ENCODE results near the gene KNOP1. TPM values are rescaled to one million over a fixed set of nuclear protein-coding genes. Genes with fewer than 3 reads are reported as not detected.
"Not testable (repeated sequence)": the region's sequence is repeated elsewhere in the genome, so short reads cannot be mapped to it uniquely, and the experiment has no call there.

The KNOP1 gene
- total RNA-seq, 1 experiment from 2014 or later: 60.4 TPM

DNA sequence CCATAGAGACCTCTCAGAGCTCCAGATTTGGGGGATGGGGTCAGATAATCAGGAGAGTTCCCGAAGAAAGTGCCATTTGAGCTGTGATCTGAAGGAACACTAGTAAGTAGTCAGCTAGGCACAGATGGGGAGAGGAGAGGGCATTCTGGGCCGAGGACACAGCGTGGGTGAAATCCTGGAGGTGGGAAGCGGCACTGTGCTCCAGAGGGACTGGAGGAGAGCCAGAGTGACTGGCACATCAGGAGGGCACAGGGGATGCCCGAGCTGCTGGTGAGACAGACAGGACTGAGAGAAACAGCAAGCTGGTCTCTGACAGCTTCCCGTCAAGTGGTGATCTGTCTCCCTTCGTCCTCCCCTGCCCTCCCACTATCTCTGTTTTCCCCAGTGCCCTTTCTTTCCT, 40.6 kb downstream of the KNOP1 start:
- Histone ChIP-seq H3K79me2 (ENCODE audit: low read depth) (no peaks in the 10 kb centered on the region), H4K20me1 (ENCODE audit: insufficient read depth) (no peaks in the 10 kb centered on the region), H2AFZ (no peak overlapping the region), H3K4me1 (replicated peaks; ENCODE audit: insufficient read depth) (peaks cover 9% of the 10 kb centered on the region), H3K9me3 (ENCODE audit: insufficient read depth, low read depth) (no peaks in the 10 kb centered on the region), H3F3A (ENCODE audit: insufficient read depth, low read depth) (no peaks in the 10 kb centered on the region), H3K4me2 (no peak overlapping the region), H3K27ac (no peak overlapping the region), H3K27me3 (ENCODE audit: insufficient read depth, low read depth) (no peaks in the 10 kb centered on the region), H3K9me2 (ENCODE audit: insufficient read depth) (no peaks in the 10 kb centered on the region), H3K36me3 (ENCODE audit: low read depth) (no peaks in the 10 kb centered on the region), H3K4me3 (no peak overlapping the region)
- no TSS peak for BruUV-seq (replicated peaks)
- ChIA-PET POLR2A (ENCODE audit: unreplicated experiment) (no interaction called here), CTCF (no interaction called here)
- TF ChIP-seq EZH2 (IDR thresholded peaks at IDR 0.05; ENCODE audit: low read depth): no peak
- no peak for DNase-seq
- intact Hi-C loops (cut with micrococcal nuclease; ENCODE audit: unreplicated experiment): no loop called here

DNA sequence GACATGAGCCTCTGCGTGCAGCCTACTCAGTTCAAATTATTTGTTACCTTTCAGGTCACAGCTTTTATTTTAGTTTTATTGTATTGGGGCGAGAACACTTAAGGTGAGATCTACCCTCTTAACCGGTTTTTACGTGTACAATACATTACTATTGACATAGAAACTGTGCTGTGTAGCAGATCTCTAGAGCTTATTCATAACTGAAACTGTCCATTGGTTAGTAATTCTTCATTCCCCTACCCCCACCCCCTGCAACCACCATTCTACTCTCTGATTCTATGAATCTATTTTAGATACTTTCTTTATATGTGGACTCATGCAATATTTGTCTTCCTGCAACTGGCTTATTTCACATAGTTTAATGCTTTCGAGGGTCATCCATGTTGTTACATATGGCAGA, 43.5 kb downstream of the KNOP1 start:
- no peak overlapping the region for H3K4me2 ChIP-seq
- H3K4me3 ChIP-seq: no peak overlapping the region
- H3K9me3 ChIP-seq (ENCODE audit: insufficient read depth, low read depth): no peaks in the 10 kb centered on the region
- no peaks in the 10 kb centered on the region for H3K9me2 ChIP-seq (ENCODE audit: insufficient read depth)
- H3F3A ChIP-seq (ENCODE audit: insufficient read depth, low read depth): no peaks in the 10 kb centered on the region
- no TSS peak for BruUV-seq (replicated peaks)
- H3K4me1 ChIP-seq (replicated peaks; ENCODE audit: insufficient read depth): no peaks in the 10 kb centered on the region
- H4K20me1 ChIP-seq (ENCODE audit: insufficient read depth): no peaks in the 10 kb centered on the region
- no peaks in the 10 kb centered on the region for H3K36me3 ChIP-seq (ENCODE audit: low read depth)
- no peak overlapping the region for H2AFZ ChIP-seq
- ChIA-PET CTCF (no interaction called here), POLR2A (ENCODE audit: unreplicated experiment) (interaction anchor here (0.6 kb wide), 1 partner anchor 27 kb away, joined by 3 read pairs; no protein-coding TSS in a partner anchor)
- TF ChIP-seq EZH2 (IDR thresholded peaks at IDR 0.05; ENCODE audit: low read depth): no peak
- TF ChIP-seq, protein P1, sequence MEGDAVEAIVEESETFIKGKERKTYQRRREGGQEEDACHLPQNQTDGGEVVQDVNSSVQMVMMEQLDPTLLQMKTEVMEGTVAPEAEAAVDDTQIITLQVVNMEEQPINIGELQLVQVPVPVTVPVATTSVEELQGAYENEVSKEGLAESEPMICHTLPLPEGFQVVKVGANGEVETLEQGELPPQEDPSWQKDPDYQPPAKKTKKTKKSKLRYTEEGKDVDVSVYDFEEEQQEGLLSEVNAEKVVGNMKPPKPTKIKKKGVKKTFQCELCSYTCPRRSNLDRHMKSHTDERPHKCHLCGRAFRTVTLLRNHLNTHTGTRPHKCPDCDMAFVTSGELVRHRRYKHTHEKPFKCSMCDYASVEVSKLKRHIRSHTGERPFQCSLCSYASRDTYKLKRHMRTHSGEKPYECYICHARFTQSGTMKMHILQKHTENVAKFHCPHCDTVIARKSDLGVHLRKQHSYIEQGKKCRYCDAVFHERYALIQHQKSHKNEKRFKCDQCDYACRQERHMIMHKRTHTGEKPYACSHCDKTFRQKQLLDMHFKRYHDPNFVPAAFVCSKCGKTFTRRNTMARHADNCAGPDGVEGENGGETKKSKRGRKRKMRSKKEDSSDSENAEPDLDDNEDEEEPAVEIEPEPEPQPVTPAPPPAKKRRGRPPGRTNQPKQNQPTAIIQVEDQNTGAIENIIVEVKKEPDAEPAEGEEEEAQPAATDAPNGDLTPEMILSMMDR (conservative IDR thresholded peaks at IDR 0.05): no peak
- DNase-seq: no peak
- no peaks in the 10 kb centered on the region for H3K27me3 ChIP-seq (ENCODE audit: insufficient read depth, low read depth)
- intact Hi-C loops (cut with micrococcal nuclease; ENCODE audit: unreplicated experiment): no loop called here
- no peak overlapping the region for H3K27ac ChIP-seq
- no peaks in the 10 kb centered on the region for H3K79me2 ChIP-seq (ENCODE audit: low read depth)

DNA sequence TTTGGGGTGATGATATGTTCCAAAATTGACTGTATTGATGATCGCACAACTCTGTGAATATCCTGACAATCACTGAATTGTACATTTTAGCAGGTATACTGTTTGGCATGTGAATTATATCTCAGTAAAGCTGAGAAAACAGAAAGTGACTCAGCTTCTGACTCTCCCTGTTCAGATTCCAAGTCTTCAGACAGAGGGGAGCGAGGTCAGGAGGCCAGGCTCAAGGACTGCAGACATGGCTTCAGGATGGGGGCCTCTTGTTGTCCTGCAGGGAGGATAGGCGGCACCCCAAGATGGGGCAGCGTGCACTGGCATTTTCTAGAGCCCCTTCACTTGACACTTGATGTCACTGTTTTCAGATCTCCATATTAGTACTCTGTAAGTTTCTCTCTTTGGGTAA, 45.6 kb downstream of the KNOP1 start:
- Histone ChIP-seq H2AFZ (no peak overlapping the region), H3K9me2 (ENCODE audit: insufficient read depth) (no peaks in the 10 kb centered on the region), H3F3A (ENCODE audit: insufficient read depth, low read depth) (no peaks in the 10 kb centered on the region), H3K36me3 (ENCODE audit: low read depth) (no peaks in the 10 kb centered on the region), H3K27me3 (ENCODE audit: insufficient read depth, low read depth) (no peaks in the 10 kb centered on the region), H3K9me3 (ENCODE audit: insufficient read depth, low read depth) (no peaks in the 10 kb centered on the region), H3K4me1 (replicated peaks; ENCODE audit: insufficient read depth) (no peaks in the 10 kb centered on the region), H4K20me1 (ENCODE audit: insufficient read depth) (no peaks in the 10 kb centered on the region), H3K4me2 (no peak overlapping the region), H3K27ac (no peak overlapping the region), H3K79me2 (ENCODE audit: low read depth) (no peaks in the 10 kb centered on the region), H3K4me3 (no peak overlapping the region)
- TF ChIP-seq EZH2 (IDR thresholded peaks at IDR 0.05; ENCODE audit: low read depth): no peak
- TF ChIP-seq, protein P1 (conservative IDR thresholded peaks at IDR 0.05): no peak
- POLR2A ChIA-PET (ENCODE audit: unreplicated experiment): no interaction called here
- CTCF ChIA-PET: interaction anchor here (0.6 kb wide), 1 partner anchor 43 kb away, joined by 8 read pairs; no protein-coding TSS in a partner anchor
- DNase-seq: no peak
- intact Hi-C loops (cut with micrococcal nuclease; ENCODE audit: unreplicated experiment): no loop called here
- BruUV-seq (replicated peaks): no TSS peak

DNA sequence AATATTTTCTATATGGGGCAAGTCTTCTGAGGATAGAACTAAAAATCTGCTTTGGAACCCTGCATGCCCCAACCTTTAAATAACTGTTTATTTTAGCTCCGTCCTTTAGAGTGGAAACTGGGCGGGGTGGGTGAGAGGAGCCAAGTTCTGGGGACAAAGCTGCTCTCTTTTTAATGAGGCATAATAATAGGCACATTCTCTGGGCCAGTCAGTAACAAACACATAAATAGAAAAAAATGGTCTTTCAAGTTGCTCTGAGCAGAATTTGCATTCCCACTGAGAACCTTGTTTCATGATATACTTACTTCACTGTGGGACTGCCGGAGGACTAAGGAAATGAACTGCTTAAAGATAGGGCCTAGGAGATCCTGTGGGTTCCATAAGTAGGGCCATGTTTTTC, 51.5 kb downstream of the KNOP1 start:
- Histone ChIP-seq H4K20me1 (ENCODE audit: insufficient read depth) (no peaks in the 10 kb centered on the region), H3K9me3 (ENCODE audit: insufficient read depth, low read depth) (no peaks in the 10 kb centered on the region), H3K27me3 (ENCODE audit: insufficient read depth, low read depth) (no peaks in the 10 kb centered on the region), H3K27ac (no peak overlapping the region), H2AFZ (no peak overlapping the region), H3K9me2 (ENCODE audit: insufficient read depth) (no peaks in the 10 kb centered on the region), H3K4me3 (no peak overlapping the region), H3K4me2 (no peak overlapping the region), H3K4me1 (replicated peaks; ENCODE audit: insufficient read depth) (no peaks in the 10 kb centered on the region), H3K36me3 (ENCODE audit: low read depth) (no peaks in the 10 kb centered on the region), H3K79me2 (ENCODE audit: low read depth) (no peaks in the 10 kb centered on the region), H3F3A (ENCODE audit: insufficient read depth, low read depth) (no peaks in the 10 kb centered on the region)
- ChIA-PET CTCF (no interaction called here), POLR2A (ENCODE audit: unreplicated experiment) (no interaction called here)
- no peak for DNase-seq
- TF ChIP-seq, protein P1 (conservative IDR thresholded peaks at IDR 0.05): no peak
- TF ChIP-seq EZH2 (IDR thresholded peaks at IDR 0.05; ENCODE audit: low read depth): no peak
- intact Hi-C loops (cut with micrococcal nuclease; ENCODE audit: unreplicated experiment): no loop called here
- no TSS peak for BruUV-seq (replicated peaks)

DNA sequence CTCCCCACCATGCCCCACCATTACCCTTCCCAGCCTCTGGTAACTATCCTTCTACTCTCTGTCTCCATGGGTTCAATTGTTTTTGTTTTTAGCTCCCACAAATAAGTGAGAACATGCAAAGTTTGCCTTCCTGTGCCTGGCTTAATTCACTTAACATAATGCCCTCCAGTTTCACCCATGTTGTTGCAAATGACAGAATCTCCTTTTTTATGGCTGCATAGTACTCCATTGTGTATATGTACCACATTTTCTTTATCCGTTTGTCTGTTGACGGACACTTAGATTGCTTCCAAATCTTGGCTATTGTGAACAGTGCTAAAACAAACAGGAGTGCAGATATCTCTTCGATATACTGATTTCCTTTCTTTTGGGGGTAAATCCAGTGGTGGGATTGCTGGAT, 52.7 kb downstream of the KNOP1 start:
- H4K20me1 ChIP-seq (ENCODE audit: insufficient read depth); H3K27ac ChIP-seq; H3K4me3 ChIP-seq; H3K4me2 ChIP-seq; H3K79me2 ChIP-seq (ENCODE audit: low read depth); CTCF ChIA-PET; H3F3A ChIP-seq (ENCODE audit: insufficient read depth, low read depth); H3K36me3 ChIP-seq (ENCODE audit: low read depth); DNase-seq; POLR2A ChIA-PET (ENCODE audit: unreplicated experiment); H3K27me3 ChIP-seq (ENCODE audit: insufficient read depth, low read depth); H3K9me3 ChIP-seq (ENCODE audit: insufficient read depth, low read depth); H3K4me1 ChIP-seq (replicated peaks; ENCODE audit: insufficient read depth); H3K9me2 ChIP-seq (ENCODE audit: insufficient read depth); intact Hi-C loops (cut with micrococcal nuclease; ENCODE audit: unreplicated experiment); H2AFZ ChIP-seq; BruUV-seq (replicated peaks): not testable (repeated sequence)
